ACHN (cell line): ENCODE results near the gene EXOSC5.
A peak's percentile ranks its signal among the peaks of the same experiment; 100 is the strongest.
"Not testable (repeated sequence)": the region's sequence is repeated elsewhere in the genome, so short reads cannot be mapped to it uniquely, and the experiment has no call there.

Source experiments
- DNase-seq: peaks from one replicate; pipeline ENCODE4 v3.0.0-alpha.2; 2015
- in situ Hi-C: cut with HindIII; loops from 2 replicates; pipeline ENCODE4 v1.10.0; 2017; ENCODE audit warnings: low sequenced_read_pairs, low pct_ligation_motif_present, low pct_unique_long_range_greater_than_20kb

The EXOSC5 gene

GRCh38 chr19:41411100-41411967, 14.2 kb upstream of the EXOSC5 start:
- in situ Hi-C loops: no loop called here
- DNase-seq: no peak

GRCh38 chr19:41410336-41411054, 13.3 kb upstream of the EXOSC5 start:
- in situ Hi-C loops: no loop called here
- DNase-seq: no peak

GRCh38 chr19:41409288-41409687, 12.1 kb upstream of the EXOSC5 start:
- DNase-seq: peak; percentile 67
- in situ Hi-C loops: no loop called here

GRCh38 chr19:41408846-41409245, 11.7 kb upstream of the EXOSC5 start:
- in situ Hi-C loops, DNase-seq: not testable (repeated sequence)

GRCh38 chr19:41408256-41408655, 11.1 kb upstream of the EXOSC5 start:
- no peak for DNase-seq
- in situ Hi-C loops: no loop called here

GRCh38 chr19:41407271-41407670, 10.1 kb upstream of the EXOSC5 start:
- in situ Hi-C loops: no loop called here
- DNase-seq: no peak

GRCh38 chr19:41405776-41406175, 8.6 kb upstream of the EXOSC5 start:
- in situ Hi-C loops: no loop called here
- DNase-seq: no peak

- in situ Hi-C loops: no loop called here
- no peak for DNase-seq
Observed at GRCh38 chr19:41403181-41403970, 6.2 kb upstream of the EXOSC5 start.

GRCh38 chr19:41402010-41402409, 4.9 kb upstream of the EXOSC5 start:
- in situ Hi-C loops: no loop called here
- no peak for DNase-seq

- no peak for DNase-seq
- in situ Hi-C loops: no loop called here
Observed at GRCh38 chr19:41401483-41401882, 4.3 kb upstream of the EXOSC5 start.

- in situ Hi-C loops: no loop called here
- DNase-seq: no peak
Observed at GRCh38 chr19:41399525-41399924, 2.4 kb upstream of the EXOSC5 start.

- DNase-seq: no peak
- in situ Hi-C loops: no loop called here
Observed at GRCh38 chr19:41399091-41399490, 1.9 kb upstream of the EXOSC5 start.

GRCh38 chr19:41398598-41398997, 1.4 kb upstream of the EXOSC5 start:
- in situ Hi-C loops: no loop called here
- no peak for DNase-seq

GRCh38 chr19:41398050-41398418, 875 bp upstream of the EXOSC5 start:
- DNase-seq: no peak

GRCh38 chr19:41395355-41395754, 1.8 kb downstream of the EXOSC5 start:
- in situ Hi-C loops: no loop called here
- DNase-seq: no peak

More at GRCh38 chr19:41398050-41398418, 875 bp upstream of the EXOSC5 start:
- in situ Hi-C loops: no loop called here

- in situ Hi-C loops: no loop called here
- no peak for DNase-seq
Observed at GRCh38 chr19:41392775-41393174, 4.4 kb downstream of the EXOSC5 start.

GRCh38 chr19:41391618-41392017, 5.5 kb downstream of the EXOSC5 start:
- DNase-seq: no peak
- in situ Hi-C loops: no loop called here

GRCh38 chr19:41386442-41386841, 10.7 kb downstream of the EXOSC5 start:
- DNase-seq: no peak
- in situ Hi-C loops: no loop called here

GRCh38 chr19:41384351-41384750, 12.8 kb downstream of the EXOSC5 start:
- peak; percentile 49 for DNase-seq
- in situ Hi-C loops: no loop called here
